Effector memory CD4-positive, alpha-beta T cell (primary cell): ENCODE data around the gene PTP4A2.
"Not testable (repeated sequence)": the region's sequence is repeated elsewhere in the genome, so short reads cannot be mapped to it uniquely, and the experiment has no call there.

Experiments
- DNase-seq, 3 donors: peaks; one replicate each; pipeline ENCODE4 v3.0.0-alpha.2; 2020
- H3K27ac ChIP-seq: 2 replicates; pipeline ENCODE4 v1.7.0; 2013; ENCODE audit warnings: mild to moderate bottlenecking, low read length, moderate library complexity; ENCODE audit not compliant: insufficient read depth, poor library complexity, severe bottlenecking
- H3K27me3 ChIP-seq: replicated peaks from 2 replicates; pipeline ENCODE4 v1.7.0; 2013; ENCODE audit warnings: mild to moderate bottlenecking, low read length; ENCODE audit not compliant: insufficient read depth, control insufficient read depth, poor library complexity, severe bottlenecking
- H3K36me3 ChIP-seq: 2 replicates; pipeline ENCODE4 v1.7.0; 2013; ENCODE audit warnings: mild to moderate bottlenecking, low read length, moderate library complexity; ENCODE audit not compliant: control insufficient read depth, insufficient read depth
- H3K4me1 ChIP-seq: 2 replicates; pipeline ENCODE4 v1.7.0; 2013; ENCODE audit warnings: low read length, mild to moderate bottlenecking; ENCODE audit not compliant: control insufficient read depth, insufficient read depth, poor library complexity, severe bottlenecking
- H3K4me3 ChIP-seq: 2 replicates; pipeline ENCODE4 v1.7.0; 2013; ENCODE audit warnings: low read length, low read depth, mild to moderate bottlenecking; ENCODE audit not compliant: insufficient read depth, poor library complexity, severe bottlenecking
- H3K9me3 ChIP-seq: 2 replicates; pipeline ENCODE4 v1.7.0; 2013; ENCODE audit warnings: mild to moderate bottlenecking, low read length, moderate library complexity; ENCODE audit not compliant: control insufficient read depth

The PTP4A2 gene

GRCh38 chr1:31949862-31950261, 11.7 kb upstream of the PTP4A2 start:
- peaks cover 15% of the 10 kb centered on the region for H3K4me1 ChIP-seq
- H3K36me3 ChIP-seq, result no peaks in the 10 kb centered on the region
- H3K27me3 ChIP-seq, result no peaks in the 10 kb centered on the region
- H3K27ac ChIP-seq, result no peak overlapping the region
- DNase-seq, result no peak
- H3K9me3 ChIP-seq, result no peaks in the 10 kb centered on the region
- H3K4me3 ChIP-seq, result no peak overlapping the region

- DNase-seq, H3K9me3 ChIP-seq, H3K27me3 ChIP-seq, H3K4me3 ChIP-seq, H3K27ac ChIP-seq, H3K36me3 ChIP-seq: not testable (repeated sequence)
- peaks cover 29% of the 10 kb centered on the region for H3K4me1 ChIP-seq
These were observed 7.5 kb upstream of the PTP4A2 start for GRCh38 chr1:31945677-31946076.

DNA sequence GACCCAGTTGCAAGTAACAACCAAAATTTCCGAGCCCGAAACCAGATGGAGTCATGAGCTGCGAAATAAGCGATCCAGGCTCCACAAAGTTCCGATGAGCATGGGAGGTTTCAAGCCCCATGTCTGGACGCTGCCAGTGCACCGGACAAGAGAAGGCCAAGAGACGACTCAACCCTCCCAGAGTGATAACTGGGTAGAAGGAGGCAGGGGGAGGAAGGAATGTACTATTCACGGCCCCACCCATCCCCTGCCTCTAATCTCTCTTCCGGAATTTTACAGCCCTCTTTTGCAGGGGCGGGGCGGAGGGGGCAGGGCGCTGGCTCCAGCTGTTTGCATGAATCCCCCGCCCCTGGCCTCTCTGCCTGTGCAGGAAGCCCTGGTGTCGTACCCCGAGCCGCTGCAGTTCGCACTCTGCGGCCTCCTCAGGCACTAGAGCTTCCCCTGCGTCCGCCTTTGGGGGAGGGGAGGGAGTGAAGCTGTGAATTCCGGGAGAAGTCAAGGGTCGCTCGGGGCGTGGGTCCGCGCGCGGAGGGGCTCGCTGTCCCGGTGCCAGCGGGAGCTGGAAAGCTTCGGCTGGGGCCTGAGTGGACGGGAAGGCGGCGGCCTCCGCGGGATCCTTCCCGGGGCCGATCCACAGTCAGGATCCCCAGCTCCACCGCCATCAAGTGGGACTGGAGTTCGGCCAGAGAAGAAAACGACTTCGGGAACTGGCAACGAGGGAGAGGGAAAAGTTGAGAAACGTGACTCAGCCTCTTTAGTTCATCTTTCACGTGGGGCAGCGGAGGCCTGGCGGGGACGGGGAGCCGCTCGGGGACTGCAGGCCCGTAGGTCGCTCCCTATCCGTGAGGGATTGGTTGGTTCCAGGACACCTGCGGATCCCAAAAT, 6.3 kb upstream of the PTP4A2 start:
- H3K27me3 ChIP-seq, result no peaks in the 10 kb centered on the region
- H3K9me3 ChIP-seq, result no peaks in the 10 kb centered on the region
- DNase-seq, result peak; percentile 50 to 68 (median 64)
- H3K36me3 ChIP-seq, result no peaks in the 10 kb centered on the region
- H3K27ac ChIP-seq, result peak overlapping the region; percentile 82
- peak overlapping the region; percentile 65 for H3K4me3 ChIP-seq
- peaks cover 40% of the 10 kb centered on the region for H3K4me1 ChIP-seq

DNA sequence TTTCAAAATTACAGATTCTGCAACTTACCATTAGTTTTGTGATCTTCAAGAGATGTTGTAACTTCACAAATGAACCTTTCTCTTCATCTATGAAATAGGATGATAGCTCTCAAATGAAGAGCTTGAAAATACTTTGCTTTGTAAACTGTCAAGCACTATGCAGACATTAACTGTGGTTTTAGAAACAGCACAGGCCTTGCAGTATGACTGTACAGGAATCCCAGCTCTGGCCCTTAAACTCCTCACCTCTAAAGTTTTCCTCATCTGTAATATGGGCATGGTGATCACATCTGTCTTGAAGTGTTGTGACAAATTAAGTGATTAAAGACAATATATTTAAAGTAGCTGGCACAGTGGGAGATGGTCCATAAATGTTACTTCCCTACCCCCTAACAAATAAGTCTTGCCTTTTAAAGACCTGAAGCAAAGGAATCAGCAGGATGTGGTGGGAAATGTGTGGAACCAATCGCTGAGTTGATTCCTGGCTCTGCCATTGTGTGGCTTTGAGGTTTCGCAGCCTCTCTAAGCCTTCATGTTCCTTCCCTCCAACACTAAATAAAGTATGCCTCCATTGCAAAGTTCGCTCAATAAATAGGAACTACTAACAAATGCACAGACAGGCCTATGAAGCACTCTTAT, 5.5 kb upstream of the PTP4A2 start:
- H3K9me3 ChIP-seq, result no peaks in the 10 kb centered on the region
- peak overlapping the region; percentile 65 for H3K4me3 ChIP-seq
- peak in 1 of 3 donors; percentile 29 for DNase-seq
- no peaks in the 10 kb centered on the region for H3K27me3 ChIP-seq
- no peaks in the 10 kb centered on the region for H3K36me3 ChIP-seq
- H3K27ac ChIP-seq, result peak overlapping the region; percentile 82
- H3K4me1 ChIP-seq, result peaks cover 48% of the 10 kb centered on the region

GRCh38 chr1:31942061-31942460, 3.9 kb upstream of the PTP4A2 start:
- H3K4me1 ChIP-seq, result peaks cover 49% of the 10 kb centered on the region

GRCh38 chr1:31939484-31940329, 1.5 kb upstream of the PTP4A2 start:
- peak overlapping the region; percentile 23 for H3K4me3 ChIP-seq
- no peaks in the 10 kb centered on the region for H3K27me3 ChIP-seq
- no peaks in the 10 kb centered on the region for H3K9me3 ChIP-seq
- peak overlapping the region; percentile 70 for H3K27ac ChIP-seq
- no peaks in the 10 kb centered on the region for H3K36me3 ChIP-seq
- DNase-seq, result peak; percentile 66 to 73 (median 70)
- peaks cover 61% of the 10 kb centered on the region for H3K4me1 ChIP-seq

More at GRCh38 chr1:31942061-31942460, 3.9 kb upstream of the PTP4A2 start:
- not testable (repeated sequence) for H3K27ac ChIP-seq, DNase-seq, H3K4me3 ChIP-seq, H3K36me3 ChIP-seq, H3K9me3 ChIP-seq, H3K27me3 ChIP-seq

DNA sequence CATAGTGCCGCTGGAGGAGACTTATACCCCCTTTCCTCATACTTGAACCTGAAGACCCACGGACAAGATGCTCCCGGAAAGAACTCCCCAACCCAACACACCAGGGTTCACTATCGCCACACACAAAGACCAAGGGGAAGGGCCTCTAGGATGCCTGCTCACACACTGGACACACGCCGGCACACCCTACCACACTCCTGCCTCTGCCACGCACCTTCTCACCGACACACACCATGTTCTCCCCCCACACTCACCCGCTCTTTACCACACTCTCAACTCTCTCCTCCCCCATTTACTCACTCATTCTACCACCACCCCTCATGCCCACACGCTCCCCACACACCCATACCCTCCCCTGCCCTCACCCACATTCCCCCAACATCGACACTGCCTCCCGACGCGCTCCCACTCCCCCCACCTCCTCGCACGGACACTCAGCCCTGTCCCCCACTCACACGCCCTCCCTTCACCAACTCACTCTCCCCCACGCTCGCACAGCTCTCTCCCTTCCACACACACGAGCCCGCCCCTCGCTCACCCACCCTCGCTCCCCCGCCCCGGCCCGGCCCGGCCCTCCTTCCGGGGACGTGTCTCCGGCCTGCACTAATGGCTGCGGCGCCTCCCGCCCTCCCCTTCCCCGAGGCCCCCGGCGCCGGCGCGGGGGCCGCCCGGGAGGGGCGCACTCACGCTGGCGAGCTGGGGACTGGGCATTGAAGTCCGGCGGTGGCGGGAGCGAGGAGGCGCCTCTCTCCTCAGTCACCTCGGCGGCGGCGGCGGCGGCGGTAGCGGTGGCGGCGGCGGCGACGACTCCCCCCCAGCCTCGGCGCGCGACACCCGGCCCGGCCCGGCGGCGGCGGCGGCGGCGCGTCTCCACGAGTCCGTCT, 626 bp downstream of the PTP4A2 start:
- DNase-seq, result peak; percentile 71 to 79 (median 72)
- H3K36me3 ChIP-seq, result no peaks in the 10 kb centered on the region
- no peaks in the 10 kb centered on the region for H3K9me3 ChIP-seq
- H3K27ac ChIP-seq, result peak overlapping the region; percentile 81
- H3K4me1 ChIP-seq, result peaks cover 52% of the 10 kb centered on the region
- no peaks in the 10 kb centered on the region for H3K27me3 ChIP-seq
- peak overlapping the region; percentile 75 for H3K4me3 ChIP-seq

DNA sequence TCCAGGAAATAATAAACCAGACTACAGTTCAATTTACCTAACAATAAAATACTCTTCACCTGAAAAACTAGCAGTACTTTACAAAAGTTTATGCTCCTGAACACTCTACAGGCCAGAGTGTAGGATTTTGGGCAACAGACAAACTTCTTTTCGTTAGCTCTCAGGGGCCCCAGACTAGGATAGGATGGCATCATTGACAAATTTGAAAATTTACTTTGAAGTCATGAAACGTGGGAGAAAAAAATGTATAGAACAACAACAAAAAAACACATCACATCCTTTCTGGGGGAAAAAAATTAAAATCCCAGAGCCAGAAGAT, 1.2 kb downstream of the PTP4A2 start:
- DNase-seq, result no peak
- H3K4me3 ChIP-seq, result peak overlapping the region; percentile 75
- peak overlapping the region; percentile 81 for H3K27ac ChIP-seq
- no peaks in the 10 kb centered on the region for H3K36me3 ChIP-seq
- no peaks in the 10 kb centered on the region for H3K27me3 ChIP-seq
- peaks cover 52% of the 10 kb centered on the region for H3K4me1 ChIP-seq
- H3K9me3 ChIP-seq, result no peaks in the 10 kb centered on the region

- Histone ChIP-seq H3K4me1 (peaks cover 55% of the 10 kb centered on the region), H3K4me3 (peak overlapping the region; percentile 75), H3K36me3 (no peaks in the 10 kb centered on the region), H3K9me3 (no peaks in the 10 kb centered on the region), H3K27me3 (no peaks in the 10 kb centered on the region), H3K27ac (peak overlapping the region; percentile 81)
- DNase-seq, result no peak
These were observed 1.7 kb downstream of the PTP4A2 start for GRCh38 chr1:31936278-31936980.
